ENCODE measurements around the gene DUSP18.

- TF ChIP-seq, protein P1, sequence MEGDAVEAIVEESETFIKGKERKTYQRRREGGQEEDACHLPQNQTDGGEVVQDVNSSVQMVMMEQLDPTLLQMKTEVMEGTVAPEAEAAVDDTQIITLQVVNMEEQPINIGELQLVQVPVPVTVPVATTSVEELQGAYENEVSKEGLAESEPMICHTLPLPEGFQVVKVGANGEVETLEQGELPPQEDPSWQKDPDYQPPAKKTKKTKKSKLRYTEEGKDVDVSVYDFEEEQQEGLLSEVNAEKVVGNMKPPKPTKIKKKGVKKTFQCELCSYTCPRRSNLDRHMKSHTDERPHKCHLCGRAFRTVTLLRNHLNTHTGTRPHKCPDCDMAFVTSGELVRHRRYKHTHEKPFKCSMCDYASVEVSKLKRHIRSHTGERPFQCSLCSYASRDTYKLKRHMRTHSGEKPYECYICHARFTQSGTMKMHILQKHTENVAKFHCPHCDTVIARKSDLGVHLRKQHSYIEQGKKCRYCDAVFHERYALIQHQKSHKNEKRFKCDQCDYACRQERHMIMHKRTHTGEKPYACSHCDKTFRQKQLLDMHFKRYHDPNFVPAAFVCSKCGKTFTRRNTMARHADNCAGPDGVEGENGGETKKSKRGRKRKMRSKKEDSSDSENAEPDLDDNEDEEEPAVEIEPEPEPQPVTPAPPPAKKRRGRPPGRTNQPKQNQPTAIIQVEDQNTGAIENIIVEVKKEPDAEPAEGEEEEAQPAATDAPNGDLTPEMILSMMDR (IDR thresholded peaks at IDR 0.05; ENCODE audit: insufficient read depth, low read depth, low read length), result no peak
- no peak for TF ChIP-seq EZH2 (IDR thresholded peaks at IDR 0.05; ENCODE audit: insufficient read depth, low read length)
Observed at GRCh38 chr22:30652852-30653251, 14.8 kb downstream of the DUSP18 start.
